Germinal center (tissue), 1 donor: ENCODE data around the gene LARP4.
"Not testable (repeated sequence)": the region's sequence is repeated elsewhere in the genome, so short reads cannot be mapped to it uniquely, and the experiment has no call there.

Experiments
- DNase-seq: peaks from one replicate; pipeline ENCODE4 v3.0.0; 2012; ENCODE audit warnings: mixed read lengths, low spot score

The LARP4 gene

GRCh38 chr12:50401500-50402081 is 906 bp downstream of the LARP4 start:
- no peak for DNase-seq

DNA sequence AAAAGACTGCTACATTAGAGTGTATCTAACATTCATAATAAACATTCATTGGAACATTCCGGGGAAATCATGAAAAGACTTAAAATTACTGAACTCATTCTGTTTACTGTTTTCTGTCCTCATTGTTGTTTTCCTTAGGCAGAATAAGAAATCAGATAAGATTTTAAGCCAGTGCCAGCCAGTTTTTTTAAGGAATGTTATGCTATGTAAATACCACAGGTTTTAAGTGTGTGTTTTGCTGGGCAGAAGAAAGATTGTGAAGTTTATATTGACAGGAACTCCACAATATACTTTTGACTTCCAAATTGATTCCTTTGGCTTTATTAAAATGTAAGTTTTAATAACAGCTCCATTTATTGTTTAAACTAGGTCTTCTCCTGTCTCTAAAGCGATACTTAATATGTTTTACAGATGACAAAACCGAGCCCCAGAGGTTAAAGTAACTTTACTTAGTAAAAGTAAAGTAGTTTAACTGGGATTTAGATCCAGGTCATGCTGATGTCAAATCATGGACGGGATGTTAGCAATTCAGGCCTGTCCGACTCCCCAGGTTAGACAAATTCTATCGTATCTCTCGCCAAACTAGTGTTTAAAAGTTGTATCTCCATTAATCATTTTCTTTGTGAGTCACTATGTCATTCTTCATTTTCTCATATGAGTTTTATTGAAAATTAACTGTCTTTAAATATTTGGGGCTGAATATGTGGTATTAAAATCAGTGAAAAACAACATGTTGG is 1.7 kb downstream of the LARP4 start:
- no peak for DNase-seq

DNA sequence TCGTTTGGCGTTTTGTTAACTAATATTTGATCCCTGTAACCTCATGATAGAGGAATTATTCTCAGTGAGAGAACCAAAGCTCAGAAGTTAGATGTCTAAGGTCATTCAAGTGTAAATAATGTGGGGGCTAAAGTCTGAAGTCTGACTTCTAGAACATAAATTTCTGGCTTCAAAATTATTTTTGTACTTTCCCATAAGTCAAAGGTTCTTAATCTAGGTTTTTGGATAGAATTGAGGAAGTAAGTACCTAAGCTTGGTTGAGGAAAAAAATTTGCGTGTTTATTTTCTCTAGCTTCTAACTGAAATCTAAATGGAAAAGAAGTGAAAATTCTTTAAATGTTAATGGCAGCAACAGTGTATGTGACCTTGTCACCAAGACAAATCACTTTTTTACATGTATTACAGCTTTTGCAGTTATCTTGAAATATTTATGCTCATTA is 2.3 kb downstream of the LARP4 start:
- DNase-seq, result no peak

DNA sequence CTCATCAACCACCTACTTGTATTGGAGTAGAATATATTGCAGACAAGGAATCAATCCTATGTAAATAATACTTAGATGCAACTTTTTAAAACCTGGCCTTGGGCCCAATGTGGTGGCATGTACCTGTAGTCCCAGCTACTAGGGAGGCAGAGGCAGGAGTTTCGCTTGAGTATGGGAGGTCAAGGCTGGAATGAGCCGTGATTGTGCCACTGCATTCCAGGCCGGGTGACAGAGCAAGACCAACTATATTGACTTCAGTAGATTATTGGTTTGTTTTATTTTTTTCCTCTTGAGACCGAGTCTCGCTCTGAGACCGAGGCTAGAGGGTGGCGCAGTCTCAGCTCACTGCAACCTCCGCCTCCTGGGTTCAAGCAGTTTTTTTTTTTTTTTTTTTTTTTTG is 3.6 kb downstream of the LARP4 start:
- no peak for DNase-seq

GRCh38 chr12:50411051-50411660 is 10.5 kb downstream of the LARP4 start:
- DNase-seq, result no peak

- no peak for DNase-seq
Measured at GRCh38 chr12:50415899-50416479, 15.3 kb downstream of the LARP4 start.

DNA sequence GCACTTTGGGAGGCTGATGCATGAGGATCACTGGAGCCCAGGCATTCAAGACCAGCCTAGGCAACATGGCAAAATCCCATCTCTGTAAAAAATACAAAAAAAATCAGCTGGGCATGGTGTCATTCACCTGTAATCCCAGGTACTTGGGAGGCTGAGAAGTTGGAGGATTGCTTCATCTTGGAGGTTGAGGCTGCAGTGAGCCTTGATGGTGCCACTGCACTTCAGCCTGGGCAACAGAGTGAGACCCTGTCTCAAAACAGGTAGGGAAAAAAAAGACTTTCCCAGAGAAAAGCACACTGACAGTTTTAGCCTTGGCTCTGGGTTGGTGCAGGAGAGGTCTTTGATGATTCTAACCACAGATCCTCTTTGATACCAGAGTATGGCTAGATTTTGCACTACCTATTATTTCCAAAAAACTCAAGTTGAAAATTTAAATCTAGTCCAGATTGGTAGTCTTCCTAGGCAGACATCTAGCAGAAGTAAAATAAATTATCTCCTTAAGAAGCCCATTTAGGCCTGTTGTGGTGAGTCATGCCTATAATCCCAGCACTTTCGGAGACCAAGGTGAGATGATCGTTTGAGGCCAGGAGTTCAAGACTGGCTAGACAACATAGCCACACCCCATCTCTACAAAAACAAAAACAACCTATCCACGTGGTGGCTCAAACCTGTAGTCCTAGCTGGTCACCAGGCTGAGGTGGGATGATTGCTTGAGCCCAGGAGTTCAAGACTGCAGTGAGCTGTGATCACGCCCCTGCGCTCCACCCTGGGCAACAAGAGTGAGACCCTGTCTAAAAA is 18.6 kb downstream of the LARP4 start:
- DNase-seq, result no peak

GRCh38 chr12:50422855-50423254 is 22.2 kb downstream of the LARP4 start:
- not testable (repeated sequence) for DNase-seq

- not testable (repeated sequence) for DNase-seq
Measured at GRCh38 chr12:50423342-50423741, 22.7 kb downstream of the LARP4 start.

DNA sequence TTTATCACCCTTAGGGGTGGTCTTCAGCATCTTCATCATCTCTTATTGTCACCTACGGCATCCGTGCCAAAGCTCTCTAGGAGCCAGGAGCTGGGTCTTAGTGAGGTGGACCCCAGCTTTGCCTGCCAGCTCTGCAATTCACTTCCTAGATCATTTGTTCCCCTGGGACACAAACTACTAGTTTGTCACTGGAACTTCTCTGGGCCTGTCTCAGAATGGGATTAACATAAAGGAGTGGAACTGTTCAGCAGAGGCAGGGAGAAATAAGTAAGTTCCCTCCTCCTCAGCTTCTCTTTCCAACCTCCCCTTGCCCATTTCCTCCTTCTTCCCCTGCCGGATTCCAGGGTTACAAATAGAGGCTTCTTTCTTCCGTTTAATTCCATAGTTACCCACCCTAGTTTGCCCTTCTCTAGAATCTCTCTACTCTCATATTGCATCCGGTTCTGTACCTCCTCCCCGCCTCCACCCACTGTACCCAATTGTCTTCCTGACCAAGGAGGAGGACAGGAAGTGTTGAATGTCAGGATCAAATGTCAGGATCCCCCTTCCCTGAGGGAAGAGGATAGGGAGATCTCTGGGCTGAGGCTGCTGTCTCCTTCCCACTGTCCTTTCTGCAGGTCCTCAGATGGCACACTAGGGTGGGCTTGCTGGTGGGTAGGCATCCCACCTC is 25.0 kb downstream of the LARP4 start:
- DNase-seq, result no peak

- DNase-seq, result not testable (repeated sequence)
Measured at GRCh38 chr12:50431656-50432055, 31.0 kb downstream of the LARP4 start.

DNA sequence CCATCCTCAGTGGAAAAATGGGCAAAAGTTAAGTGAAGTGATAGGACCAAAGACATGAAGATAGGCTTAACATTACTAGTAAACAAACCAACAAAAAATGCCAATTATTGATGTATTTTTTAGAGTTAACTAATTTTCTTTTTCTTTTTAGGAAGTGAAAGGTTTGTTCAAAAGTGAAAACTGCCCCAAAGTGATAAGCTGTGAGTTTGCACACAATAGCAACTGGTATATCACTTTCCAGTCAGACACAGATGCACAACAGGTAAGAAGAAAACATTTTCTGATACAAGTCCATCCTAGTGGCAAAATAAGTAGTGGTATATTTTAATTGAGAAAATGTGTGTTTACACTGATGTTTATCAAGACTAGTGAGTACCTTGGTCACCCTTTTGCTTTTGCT is 39.6 kb downstream of the LARP4 start:
- DNase-seq, result no peak

GRCh38 chr12:50441763-50442162 is 41.1 kb downstream of the LARP4 start:
- no peak for DNase-seq

- no peak for DNase-seq
Measured at GRCh38 chr12:50442178-50442908, 41.7 kb downstream of the LARP4 start.

DNA sequence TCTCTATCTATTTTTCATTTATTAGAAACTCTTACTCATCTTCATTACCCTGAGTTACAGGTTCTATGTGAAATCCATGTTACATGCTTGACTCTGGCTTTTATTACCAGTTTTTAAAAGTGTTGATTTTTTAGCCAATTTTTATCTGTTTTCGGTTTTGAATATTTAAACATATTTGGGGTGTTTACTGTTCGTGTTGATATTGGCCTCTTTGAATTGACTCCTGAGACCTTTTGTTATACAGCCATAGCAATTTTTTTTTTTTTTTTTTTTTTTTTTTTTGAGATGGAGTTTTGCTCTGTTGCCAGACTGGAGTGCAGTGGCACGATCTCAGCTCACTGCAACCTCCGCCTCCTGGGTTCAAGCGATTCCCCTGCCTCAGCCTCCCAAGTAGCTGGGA is 49.0 kb downstream of the LARP4 start:
- not testable (repeated sequence) for DNase-seq

GRCh38 chr12:50452795-50453194 is 52.1 kb downstream of the LARP4 start:
- DNase-seq, result no peak

- DNase-seq, result no peak
Measured at GRCh38 chr12:50453872-50454271, 53.2 kb downstream of the LARP4 start.

- DNase-seq, result no peak
Measured at GRCh38 chr12:50458606-50459005, 57.9 kb downstream of the LARP4 start.

DNA sequence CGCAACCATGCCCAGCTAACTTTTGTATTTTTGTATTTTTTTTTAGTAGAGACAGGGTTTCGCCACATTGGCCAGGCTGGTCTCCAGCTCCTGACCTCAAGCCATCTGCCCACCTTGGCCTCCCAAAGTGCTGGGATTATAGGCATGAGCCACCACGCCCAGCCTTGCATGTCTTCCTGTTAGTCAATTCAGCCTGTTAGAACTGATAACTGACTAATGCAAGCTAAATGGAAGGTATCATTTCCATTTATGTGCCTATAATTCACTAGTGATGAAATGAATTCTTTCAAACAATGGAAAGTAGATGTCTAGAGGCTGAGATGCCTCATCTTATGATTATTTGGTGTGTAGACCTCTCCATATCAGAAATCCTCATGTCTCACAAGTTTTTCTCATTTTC is 66.8 kb downstream of the LARP4 start:
- DNase-seq, result no peak

DNA sequence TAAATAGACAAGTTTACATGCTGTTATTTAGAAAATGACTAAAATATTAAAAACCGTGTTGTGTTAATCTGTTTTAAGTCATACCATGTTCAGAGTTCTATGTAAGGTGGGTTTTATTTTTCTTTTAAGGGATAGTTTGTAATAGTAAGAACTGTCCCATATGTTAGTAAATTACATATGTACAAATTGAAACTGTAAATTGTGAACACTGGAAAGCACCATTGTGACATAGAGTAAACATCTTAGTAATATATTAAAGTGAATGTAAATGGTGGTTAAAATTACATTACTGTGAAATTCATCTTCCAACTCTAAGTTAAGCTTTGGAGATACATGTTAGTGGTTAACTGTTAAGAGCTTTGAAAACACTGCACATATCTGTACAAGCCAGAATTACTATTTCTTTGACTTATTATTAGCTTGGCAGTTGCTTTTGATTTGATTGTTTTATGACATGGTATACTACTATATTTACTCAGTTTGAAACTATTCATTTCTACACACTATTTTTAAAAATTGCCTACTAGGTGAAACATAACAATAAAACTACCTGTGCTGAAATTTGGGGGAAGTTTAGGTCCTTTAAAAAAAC is 76.7 kb downstream of the LARP4 start:
- no peak for DNase-seq

DNA sequence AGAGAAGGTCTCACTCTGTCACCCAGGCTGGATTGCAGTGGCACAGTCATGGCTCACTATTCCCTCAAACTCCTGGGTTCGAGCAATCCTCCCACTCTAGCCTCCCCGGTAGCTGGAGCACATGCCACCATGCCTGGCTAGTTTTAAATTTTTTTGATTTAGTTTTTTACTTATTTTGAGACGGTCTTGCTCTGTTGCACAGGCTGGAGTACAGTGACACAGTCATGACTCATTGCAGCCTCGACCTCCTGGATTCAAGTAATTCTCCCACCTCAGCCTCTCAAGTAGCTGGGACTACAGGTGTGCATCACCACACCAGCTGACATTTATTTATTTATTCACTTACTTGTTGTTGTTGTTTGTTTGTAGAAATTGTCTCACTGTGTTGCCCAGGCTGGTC is 81.9 kb downstream of the LARP4 start:
- no peak for DNase-seq
